MM.1S (cell line): ENCODE results near the gene ATP8B4.

ENCODE experiments used
- DNase-seq: peaks from one replicate; pipeline ENCODE4 v3.0.0-alpha.2; 2015
- H2AFZ ChIP-seq: fragments of 300-600 bp; sonication (generic); 2 replicates; pipeline ENCODE4 v1.6.0; 2016; ENCODE audit warnings: antibody characterized with exemption, low read length
- H3F3A ChIP-seq: fragments of 300-600 bp; sonication (generic); 2 replicates; pipeline ENCODE4 v1.6.1; 2016; ENCODE audit warnings: mild to moderate bottlenecking, antibody characterized with exemption, low read length, moderate library complexity, mixed read lengths; ENCODE audit not compliant: insufficient read depth
- H3K27ac ChIP-seq: fragments of 300-600 bp; sonication (generic); 2 replicates; pipeline ENCODE4 v1.5.1; 2016; ENCODE audit warnings: mild to moderate bottlenecking, low read length
- H3K27me3 ChIP-seq: fragments of 300-600 bp; sonication (generic); replicated peaks from 2 replicates; pipeline ENCODE4 v1.6.0; 2016; ENCODE audit warnings: low read length; ENCODE audit not compliant: insufficient read depth
- H3K36me3 ChIP-seq: fragments of 300-600 bp; sonication (generic); replicated peaks from 2 replicates; pipeline ENCODE4 v1.6.1; 2016; ENCODE audit warnings: mild to moderate bottlenecking, low read length, mixed read lengths; ENCODE audit not compliant: insufficient read depth
- H3K4me1 ChIP-seq: fragments of 300-600 bp; sonication (generic); 2 replicates; pipeline ENCODE4 v1.6.1; 2016; ENCODE audit warnings: low read length, mixed read lengths
- H3K4me2 ChIP-seq: fragments of 300-600 bp; sonication (generic); 2 replicates; pipeline ENCODE4 v1.6.0; 2016; ENCODE audit warnings: low read depth, low read length
- H3K4me3 ChIP-seq: fragments of 300-600 bp; sonication (generic); 2 replicates; pipeline ENCODE4 v1.5.1; 2016; ENCODE audit warnings: low read length, mixed read lengths
- H3K79me2 ChIP-seq: fragments of 300-600 bp; sonication (generic); 2 replicates; pipeline ENCODE4 v1.6.1; 2016; ENCODE audit warnings: mixed run types, low read length, mixed read lengths
- H3K9ac ChIP-seq: fragments of 300-600 bp; sonication (generic); 2 replicates; pipeline ENCODE4 v1.6.1; 2016; ENCODE audit warnings: low read length, mixed read lengths
- H3K9me2 ChIP-seq: fragments of 300-600 bp; sonication (generic); replicated peaks from 2 replicates; pipeline ENCODE4 v1.6.1; 2016; ENCODE audit warnings: mild to moderate bottlenecking, low read length, mixed read lengths; ENCODE audit not compliant: insufficient read depth
- H3K9me3 ChIP-seq: fragments of 300-600 bp; sonication (generic); replicated peaks from 2 replicates; pipeline ENCODE4 v1.6.1; 2016; ENCODE audit warnings: mild to moderate bottlenecking, low read length, mixed read lengths; ENCODE audit not compliant: insufficient read depth
- H4K20me1 ChIP-seq: fragments of 300-600 bp; sonication (generic); 2 replicates; pipeline ENCODE4 v1.6.1; 2016; ENCODE audit warnings: mild to moderate bottlenecking, low read length, moderate library complexity, mixed read lengths; ENCODE audit not compliant: insufficient read depth
- CTCF ChIP-seq: fragments of 300-600 bp; sonication (generic); IDR thresholded peaks from 2 replicates; pipeline ENCODE4 v1.5.1; 2016; ENCODE audit warnings: antibody characterized with exemption, low read length, mixed read lengths
- EZH2 ChIP-seq: fragments of 300-600 bp; sonication (generic); optimal IDR thresholded peaks from 2 replicates; pipeline ENCODE3; 2017; ENCODE audit warnings: low read depth, mild to moderate bottlenecking, antibody characterized with exemption, low read length, mixed read lengths
- EZH2phosphoT487 ChIP-seq: fragments of 300-600 bp; sonication (generic); IDR thresholded peaks from 2 replicates; pipeline ENCODE4 v1.6.1; 2018; ENCODE audit warnings: antibody characterized with exemption, low read length

Gene ATP8B4

GRCh38 chr15:50143255-50143860 is 24.3 kb upstream of the ATP8B4 start:
- Histone ChIP-seq H3K36me3 (no peaks in the 10 kb centered on the region), H3K9me3 (no peaks in the 10 kb centered on the region), H4K20me1 (no peaks in the 10 kb centered on the region), H3K4me1 (no peaks in the 10 kb centered on the region), H3K27me3 (no peaks in the 10 kb centered on the region), H3F3A (no peaks in the 10 kb centered on the region), H3K4me3 (no peak overlapping the region), H2AFZ (no peak overlapping the region), H3K79me2 (no peaks in the 10 kb centered on the region), H3K27ac (no peak overlapping the region), H3K4me2 (no peak overlapping the region), H3K9ac (no peak overlapping the region), H3K9me2 (no peaks in the 10 kb centered on the region)
- no peak for TF ChIP-seq EZH2
- no peak for TF ChIP-seq EZH2phosphoT487
- TF ChIP-seq CTCF = no peak
- no peak for DNase-seq

GRCh38 chr15:50141856-50142255 is 22.8 kb upstream of the ATP8B4 start:
- H3K27ac ChIP-seq = no peak overlapping the region
- H3K9ac ChIP-seq = no peak overlapping the region
- no peaks in the 10 kb centered on the region for H4K20me1 ChIP-seq
- H3F3A ChIP-seq = no peaks in the 10 kb centered on the region
- no peaks in the 10 kb centered on the region for H3K79me2 ChIP-seq
- H3K4me3 ChIP-seq = no peak overlapping the region
- H3K4me2 ChIP-seq = no peak overlapping the region
- H3K9me2 ChIP-seq = no peaks in the 10 kb centered on the region
- H3K9me3 ChIP-seq = no peaks in the 10 kb centered on the region
- H3K27me3 ChIP-seq = no peaks in the 10 kb centered on the region
- no peak for TF ChIP-seq EZH2phosphoT487
- no peak for TF ChIP-seq EZH2
- no peak for TF ChIP-seq CTCF
- H3K36me3 ChIP-seq = no peaks in the 10 kb centered on the region
- no peak overlapping the region for H2AFZ ChIP-seq
- DNase-seq = no peak
- no peaks in the 10 kb centered on the region for H3K4me1 ChIP-seq

GRCh38 chr15:50140983-50141382 is 21.9 kb upstream of the ATP8B4 start:
- Histone ChIP-seq H3K79me2 (no peaks in the 10 kb centered on the region), H3K4me1 (no peaks in the 10 kb centered on the region), H3K9me3 (no peaks in the 10 kb centered on the region), H3K27me3 (no peaks in the 10 kb centered on the region), H4K20me1 (no peaks in the 10 kb centered on the region), H3K4me3 (no peak overlapping the region), H3K9me2 (no peaks in the 10 kb centered on the region), H3K27ac (no peak overlapping the region), H2AFZ (no peak overlapping the region), H3K4me2 (no peak overlapping the region), H3F3A (no peaks in the 10 kb centered on the region), H3K9ac (no peak overlapping the region), H3K36me3 (no peaks in the 10 kb centered on the region)
- DNase-seq = no peak
- TF ChIP-seq EZH2phosphoT487 = no peak
- no peak for TF ChIP-seq CTCF
- no peak for TF ChIP-seq EZH2

DNA sequence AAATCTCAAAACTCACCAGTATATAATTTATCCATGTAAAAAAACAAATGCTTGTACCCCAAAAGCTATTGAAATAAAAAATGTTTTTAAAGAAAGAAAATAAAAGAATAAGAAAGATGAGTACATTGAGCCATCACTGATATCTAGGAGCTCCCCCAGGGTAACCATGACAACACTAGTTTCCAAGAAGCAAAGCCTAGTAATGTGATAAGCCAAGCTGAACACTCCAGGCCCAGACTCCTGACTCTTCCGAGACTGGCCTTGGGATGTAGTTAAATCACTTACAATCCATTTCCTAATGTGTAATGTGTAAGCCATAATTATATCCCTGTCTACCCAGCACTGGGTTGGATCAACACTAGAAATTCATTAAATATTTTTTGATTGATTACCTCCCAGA is 21.1 kb upstream of the ATP8B4 start:
- Histone ChIP-seq H3K9me2 (no peaks in the 10 kb centered on the region), H3F3A (no peaks in the 10 kb centered on the region), H3K4me2 (no peak overlapping the region), H3K9ac (no peak overlapping the region), H3K27me3 (no peaks in the 10 kb centered on the region), H3K4me1 (0 out of 2 replicates have a peak, but pooled peaks cover 3% of the 10 kb centered on the region), H3K27ac (no peak overlapping the region), H3K4me3 (no peak overlapping the region), H3K79me2 (no peaks in the 10 kb centered on the region), H2AFZ (no peak overlapping the region), H4K20me1 (no peaks in the 10 kb centered on the region), H3K36me3 (no peaks in the 10 kb centered on the region), H3K9me3 (no peaks in the 10 kb centered on the region)
- no peak for DNase-seq
- no peak for TF ChIP-seq EZH2
- TF ChIP-seq CTCF = no peak
- no peak for TF ChIP-seq EZH2phosphoT487
